NT2/D1 (cell line): ENCODE measurements around the gene MAP3K19.

Source experiments
- DNase-seq: peaks from one replicate; pipeline ENCODE4 v3.0.0-alpha.2; 2011; ENCODE audit warnings: low read depth, low spot score
- H3K27me3 ChIP-seq: 2 replicates; pipeline ENCODE4 v1.6.0; 2011; ENCODE audit warnings: mild to moderate bottlenecking; ENCODE audit not compliant: insufficient read length, insufficient read depth
- H3K36me3 ChIP-seq: 2 replicates; pipeline ENCODE4 v1.6.1; 2011; ENCODE audit warnings: mild to moderate bottlenecking, low read length, mixed read lengths; ENCODE audit not compliant: insufficient read depth, insufficient read length
- H3K4me1 ChIP-seq: 2 replicates; pipeline ENCODE4 v1.5.1; 2011; ENCODE audit not compliant: insufficient read depth, insufficient read length
- H3K4me3 ChIP-seq: 2 replicates; pipeline ENCODE4 v1.5.1; 2011; ENCODE audit warnings: low read depth; ENCODE audit not compliant: insufficient read length
- H3K9ac ChIP-seq: 2 replicates; pipeline ENCODE4 v1.6.0; 2011; ENCODE audit warnings: low read depth; ENCODE audit not compliant: insufficient read length
- H3K9me3 ChIP-seq: 2 replicates; pipeline ENCODE4 v1.5.1; 2011; ENCODE audit warnings: mild to moderate bottlenecking, low read length; ENCODE audit not compliant: insufficient read depth
- SUZ12 ChIP-seq: IDR thresholded peaks from 2 replicates; pipeline ENCODE4 v1.6.1; 2011; ENCODE audit not compliant: insufficient read length, insufficient read depth; ENCODE audit errors: extremely low read depth
- YY1 ChIP-seq: IDR thresholded peaks from 2 replicates; pipeline ENCODE4 v1.6.1; 2011; ENCODE audit not compliant: insufficient read length, insufficient read depth
- ZNF274 ChIP-seq: IDR thresholded peaks from 2 replicates; pipeline ENCODE4 v1.6.1; 2011; ENCODE audit warnings: mild to moderate bottlenecking, low read depth, low read length

Gene MAP3K19

GRCh38 chr2:135064149-135064548, 16.9 kb upstream of the MAP3K19 start:
- no peak for TF ChIP-seq YY1
- TF ChIP-seq ZNF274: no peak
- TF ChIP-seq SUZ12: no peak
- Histone ChIP-seq H3K4me3 (no peak overlapping the region), H3K27me3 (no peaks in the 10 kb centered on the region), H3K36me3 (peaks cover 34% of the 10 kb centered on the region), H3K4me1 (no peaks in the 10 kb centered on the region), H3K9me3 (peaks cover 16% of the 10 kb centered on the region), H3K9ac (no peak overlapping the region)
- DNase-seq: no peak

GRCh38 chr2:135063210-135063609, 16.0 kb upstream of the MAP3K19 start:
- no peaks in the 10 kb centered on the region for H3K27me3 ChIP-seq
- peaks cover 7% of the 10 kb centered on the region for H3K9me3 ChIP-seq
- peaks cover 43% of the 10 kb centered on the region for H3K36me3 ChIP-seq
- TF ChIP-seq YY1 (no peak), ZNF274 (no peak), SUZ12 (no peak)
- no peak overlapping the region for H3K4me3 ChIP-seq
- H3K4me1 ChIP-seq: no peaks in the 10 kb centered on the region
- H3K9ac ChIP-seq: no peak overlapping the region
- DNase-seq: no peak

DNA sequence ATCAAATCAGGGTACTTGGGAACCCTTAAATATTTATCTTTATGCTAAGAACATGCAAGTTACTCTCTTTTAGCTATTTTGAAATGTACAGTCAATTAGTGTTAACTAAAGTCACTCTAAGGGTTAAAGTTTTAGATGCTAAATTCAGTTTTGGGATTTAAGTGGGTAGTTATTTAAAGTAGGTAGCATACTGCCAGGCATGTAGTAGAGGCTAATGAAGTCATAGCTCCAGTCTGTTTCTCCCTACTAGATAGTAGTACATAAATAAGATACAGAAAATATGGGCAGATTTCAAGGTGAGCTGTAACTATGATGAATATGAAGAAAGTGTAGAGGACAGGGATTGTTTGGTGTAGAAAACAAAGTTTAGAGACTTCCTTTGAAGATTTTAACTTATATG, 12.3 kb upstream of the MAP3K19 start:
- peaks cover 52% of the 10 kb centered on the region for H3K36me3 ChIP-seq

GRCh38 chr2:135056790-135057189, 9.5 kb upstream of the MAP3K19 start:
- TF ChIP-seq SUZ12 (no peak), YY1 (no peak), ZNF274 (no peak)
- DNase-seq: no peak
- Histone ChIP-seq H3K4me3 (no peak overlapping the region), H3K27me3 (no peaks in the 10 kb centered on the region), H3K9ac (no peak overlapping the region), H3K9me3 (no peaks in the 10 kb centered on the region), H3K4me1 (no peaks in the 10 kb centered on the region), H3K36me3 (peaks cover 52% of the 10 kb centered on the region)

More for the DNA sequence above, 12.3 kb upstream of the MAP3K19 start:
- Histone ChIP-seq H3K4me3 (no peak overlapping the region), H3K9me3 (no peaks in the 10 kb centered on the region), H3K9ac (no peak overlapping the region), H3K27me3 (no peaks in the 10 kb centered on the region), H3K4me1 (no peaks in the 10 kb centered on the region)
- TF ChIP-seq SUZ12: no peak
- no peak for DNase-seq

GRCh38 chr2:135055182-135055786, 8.0 kb upstream of the MAP3K19 start:
- H3K27me3 ChIP-seq: no peaks in the 10 kb centered on the region
- TF ChIP-seq ZNF274: no peak
- no peak for TF ChIP-seq YY1
- TF ChIP-seq SUZ12: no peak
- H3K9ac ChIP-seq: no peak overlapping the region
- no peaks in the 10 kb centered on the region for H3K4me1 ChIP-seq
- H3K36me3 ChIP-seq: peaks cover 38% of the 10 kb centered on the region
- H3K4me3 ChIP-seq: no peak overlapping the region
- no peak for DNase-seq
- H3K9me3 ChIP-seq: no peaks in the 10 kb centered on the region

- no peak for DNase-seq
- Histone ChIP-seq H3K4me3 (peak overlapping the region; percentile 94), H3K9me3 (no peaks in the 10 kb centered on the region), H3K36me3 (peaks cover 21% of the 10 kb centered on the region), H3K9ac (peak overlapping the region; percentile 94), H3K27me3 (no peaks in the 10 kb centered on the region), H3K4me1 (no peaks in the 10 kb centered on the region)
- TF ChIP-seq YY1: no peak
- TF ChIP-seq ZNF274: no peak
- TF ChIP-seq SUZ12: no peak
Measured at GRCh38 chr2:135052997-135053474, 5.8 kb upstream of the MAP3K19 start.

DNA sequence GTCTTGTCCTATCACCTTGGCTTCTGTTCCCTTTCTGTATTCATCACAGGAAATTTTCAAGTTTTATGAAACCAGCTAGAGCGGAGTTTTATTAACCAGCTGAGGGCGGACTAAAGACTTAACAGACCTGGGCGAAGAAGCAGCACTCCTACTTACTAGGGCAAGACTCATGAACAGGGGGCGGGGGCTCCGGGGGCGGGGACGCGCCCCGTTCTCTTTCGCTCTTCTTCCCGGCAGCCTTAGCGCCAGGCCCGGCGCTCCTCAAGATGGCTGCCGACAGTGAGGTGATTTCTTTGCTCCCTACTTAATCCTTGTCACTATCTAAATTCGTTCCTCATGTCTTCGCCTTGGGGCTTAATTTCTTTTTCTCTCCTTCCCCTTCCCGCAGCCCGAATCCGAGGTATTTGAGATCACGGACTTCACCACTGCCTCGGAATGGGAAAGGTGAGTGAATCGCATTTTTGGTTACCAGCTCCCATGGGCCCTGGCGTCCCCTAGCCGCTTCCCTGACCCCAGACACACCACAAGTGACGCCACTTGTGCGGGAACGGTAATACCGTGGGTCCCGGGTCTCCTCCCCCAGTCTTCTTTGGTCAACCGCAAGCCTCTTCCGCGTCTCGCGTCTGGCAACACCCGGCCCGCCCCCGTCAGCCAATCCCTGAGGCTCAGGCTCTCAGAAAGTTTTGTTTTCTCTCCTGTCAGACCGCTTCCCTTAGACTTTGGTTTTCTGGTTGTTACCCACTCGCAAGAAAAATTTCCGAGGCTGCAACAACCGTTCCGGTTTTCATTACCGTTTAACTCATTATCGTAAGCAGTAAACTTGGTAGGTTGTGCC, 5.0 kb upstream of the MAP3K19 start, which contains the start of gene RAB3GAP1:
TSS of gene RAB3GAP1 (plus strand) at position 251 of the 835 bp plus-strand sequence. CDS start at position 267, 16 bp downstream.
- H3K27me3 ChIP-seq: no peaks in the 10 kb centered on the region
- H3K4me1 ChIP-seq: no peaks in the 10 kb centered on the region
- peak within 1 kb of the TSS; percentile 94 for H3K9ac ChIP-seq
- H3K36me3 ChIP-seq: peaks cover 13% of the 10 kb centered on the region
- no peak for TF ChIP-seq ZNF274
- no peak for TF ChIP-seq SUZ12
- TF ChIP-seq YY1: peak; percentile 89
- peak; percentile 75 for DNase-seq
- no peaks in the 10 kb centered on the region for H3K9me3 ChIP-seq
- H3K4me3 ChIP-seq: peak within 1 kb of the TSS; percentile 94
